HG03064 (cell line): Measurements from ENCODE around the gene C1QTNF9B.

Experiments used
- ATAC-seq: cut with Tn5 transposase; IDR thresholded peaks from one replicate; pipeline ENCODE4 v1.9.1; 2021; ENCODE audit warnings: low read depth; ENCODE audit not compliant: unreplicated experiment

The C1QTNF9B gene

DNA sequence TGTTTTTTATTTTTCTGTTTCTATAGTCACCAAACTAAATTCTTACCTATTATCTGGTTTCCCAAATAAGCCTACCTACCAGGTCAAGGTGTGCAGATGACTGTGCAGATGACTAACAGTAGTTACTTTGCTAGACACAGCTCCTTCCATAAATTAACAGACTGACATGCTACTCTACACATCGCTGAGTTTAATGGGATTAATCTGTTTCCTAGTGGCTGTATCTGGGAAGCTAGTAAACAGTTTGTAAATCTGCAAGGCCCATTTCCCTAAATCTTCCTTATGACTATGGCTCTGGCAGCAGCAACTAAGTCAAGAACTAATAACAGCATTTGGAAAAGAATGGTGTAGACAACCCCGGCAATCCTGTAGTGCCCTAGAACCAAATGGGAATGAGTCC lies 36.0 kb downstream of the C1QTNF9B start:
- no peak for ATAC-seq

DNA sequence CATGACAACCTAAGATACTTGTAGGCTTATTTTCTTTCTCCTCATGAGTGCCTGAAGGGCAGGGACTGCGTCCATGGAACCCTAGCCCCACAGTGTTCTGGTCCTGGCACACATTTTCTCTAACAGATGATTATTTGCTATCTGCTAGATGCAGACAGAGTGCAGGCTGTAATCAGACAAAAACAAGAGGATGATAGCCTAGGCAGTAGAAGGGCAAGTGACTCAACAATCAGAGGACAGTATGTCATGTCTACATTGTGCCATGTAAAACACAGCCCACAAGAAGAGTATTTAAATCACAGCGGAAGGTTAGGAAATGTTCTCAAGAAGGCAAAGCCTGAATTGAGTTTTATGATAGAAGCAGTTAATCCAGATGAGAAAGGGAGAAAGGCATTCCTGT lies 37.4 kb downstream of the C1QTNF9B start:
- ATAC-seq, result no peak

DNA sequence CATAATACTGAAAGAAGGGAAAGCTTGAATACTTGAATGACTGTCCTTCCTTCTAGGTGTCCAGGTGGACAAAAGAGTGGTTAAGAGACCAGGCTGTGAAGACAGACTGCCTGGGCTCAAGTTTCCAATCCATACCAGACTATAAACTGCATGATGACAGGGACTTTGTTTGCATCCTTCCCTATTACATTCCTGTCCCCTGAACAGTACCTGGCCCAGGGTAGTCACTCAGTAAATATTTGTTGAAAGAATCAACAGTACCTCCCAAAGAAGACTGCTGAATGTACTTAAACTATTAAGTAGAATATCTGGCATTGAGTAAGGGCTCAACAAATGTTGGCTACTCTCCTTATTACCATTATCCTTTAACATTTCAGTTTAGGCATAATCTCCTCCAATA lies 37.8 kb downstream of the C1QTNF9B start:
- no peak for ATAC-seq

DNA sequence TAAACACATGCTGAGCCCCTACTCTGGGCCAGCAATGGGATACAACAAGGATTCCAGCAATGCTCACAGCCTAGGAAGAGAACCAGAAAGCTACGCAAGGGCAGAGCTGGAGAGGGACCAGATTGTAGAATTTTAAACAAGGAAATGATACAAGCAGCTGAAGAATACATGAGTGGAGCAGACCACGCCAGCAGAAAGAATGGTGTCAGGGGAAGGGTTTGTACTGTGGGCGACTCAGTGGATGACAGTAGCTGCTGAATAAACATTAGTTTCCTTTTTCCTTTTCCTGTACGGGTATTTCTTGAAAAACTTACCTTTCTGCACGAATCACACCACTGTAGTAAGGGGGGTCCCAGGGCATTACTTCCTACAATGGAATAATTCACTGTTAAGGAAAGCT lies 38.8 kb downstream of the C1QTNF9B start:
- ATAC-seq, result no peak

DNA sequence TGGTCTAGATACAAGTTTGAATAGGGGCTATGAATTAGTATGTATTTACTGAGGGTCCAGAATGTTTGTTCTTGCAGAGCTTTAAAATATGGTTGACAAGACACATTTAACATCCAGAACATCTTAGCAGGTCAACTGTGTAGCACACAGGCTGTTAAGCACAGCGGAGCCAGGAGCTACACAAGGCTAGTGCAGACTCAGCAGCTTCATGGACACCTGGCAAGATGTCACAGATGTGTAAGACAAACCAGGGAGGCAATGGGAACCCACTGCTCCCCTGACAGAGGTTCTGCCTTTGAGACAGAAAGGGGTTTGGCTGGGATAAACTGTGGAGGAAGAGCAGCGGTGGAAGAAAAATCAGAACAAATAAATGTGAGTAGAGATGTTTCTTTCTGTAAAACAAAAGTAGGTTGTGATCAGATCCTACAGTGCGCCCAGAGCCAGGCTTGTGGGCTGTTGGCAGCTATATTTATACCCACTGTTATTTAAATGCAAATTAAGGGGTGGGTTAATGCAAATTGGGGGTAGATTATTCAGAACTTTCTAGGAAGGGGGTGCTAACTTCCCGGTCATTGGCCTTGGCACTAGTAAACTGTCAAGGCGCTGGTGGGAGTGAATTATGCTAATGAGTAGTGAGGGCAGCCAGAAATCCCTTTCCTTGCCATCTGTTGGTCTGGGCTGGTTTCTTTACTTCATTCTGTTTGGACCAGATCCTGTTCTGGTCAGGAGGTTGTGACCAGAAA lies 41.1 kb downstream of the C1QTNF9B start:
- ATAC-seq, result no peak

DNA sequence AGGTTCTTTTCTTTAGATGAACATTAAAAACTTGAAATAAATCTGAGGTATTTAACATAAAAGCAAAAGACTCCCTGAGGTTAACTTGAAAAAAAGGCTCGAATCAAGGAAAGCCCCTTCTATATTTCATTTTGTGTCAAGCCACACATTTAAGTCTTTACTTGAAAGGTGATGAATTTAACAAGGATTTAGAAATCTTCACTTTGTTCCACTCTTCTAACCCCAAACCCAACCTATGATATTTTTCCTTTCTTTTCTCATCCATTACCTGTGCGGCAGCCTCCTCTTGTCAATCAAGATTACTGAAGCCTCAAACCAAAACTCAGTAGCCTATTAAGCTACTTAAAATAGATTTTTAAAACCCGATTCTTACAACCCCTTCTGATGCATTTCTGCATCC lies 41.9 kb downstream of the C1QTNF9B start:
- ATAC-seq, result no peak

DNA sequence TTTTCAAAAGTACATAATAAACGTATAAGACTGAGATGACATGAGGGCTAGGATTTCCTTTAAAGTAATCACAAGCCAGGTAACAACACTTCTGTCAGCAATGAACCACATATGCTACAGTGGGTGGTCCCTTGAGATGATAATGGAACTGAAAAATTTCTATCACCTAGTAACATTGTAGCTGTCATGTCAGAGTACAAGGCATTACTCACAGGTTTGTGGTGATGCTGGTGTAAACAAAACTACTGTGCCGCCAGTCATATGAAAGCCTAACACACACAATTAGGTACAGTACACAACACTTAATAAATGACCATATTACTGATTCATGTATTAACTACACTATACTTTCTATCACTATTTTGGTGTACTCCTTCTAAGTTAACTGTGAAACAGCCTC lies 45.0 kb downstream of the C1QTNF9B start:
- peak; percentile 55 for ATAC-seq

DNA sequence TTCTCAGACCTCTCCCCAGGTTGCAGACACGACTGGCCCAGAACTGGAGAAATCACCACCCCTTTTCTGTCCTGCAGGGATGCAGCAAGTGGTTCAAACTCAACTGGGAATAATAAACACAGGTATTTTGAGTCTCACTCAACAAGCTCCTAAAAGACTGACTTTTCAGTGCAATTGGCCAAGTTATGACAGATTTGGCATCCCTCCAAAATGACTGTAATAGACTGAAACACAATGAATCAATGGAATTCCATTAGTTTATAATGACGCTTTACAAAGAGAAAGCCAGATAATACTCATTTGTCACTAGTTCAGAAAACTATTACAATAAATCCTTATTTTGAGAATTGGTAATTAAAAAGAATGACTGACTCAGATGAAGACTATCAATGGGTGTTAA lies 46.2 kb downstream of the C1QTNF9B start:
- ATAC-seq, result no peak

DNA sequence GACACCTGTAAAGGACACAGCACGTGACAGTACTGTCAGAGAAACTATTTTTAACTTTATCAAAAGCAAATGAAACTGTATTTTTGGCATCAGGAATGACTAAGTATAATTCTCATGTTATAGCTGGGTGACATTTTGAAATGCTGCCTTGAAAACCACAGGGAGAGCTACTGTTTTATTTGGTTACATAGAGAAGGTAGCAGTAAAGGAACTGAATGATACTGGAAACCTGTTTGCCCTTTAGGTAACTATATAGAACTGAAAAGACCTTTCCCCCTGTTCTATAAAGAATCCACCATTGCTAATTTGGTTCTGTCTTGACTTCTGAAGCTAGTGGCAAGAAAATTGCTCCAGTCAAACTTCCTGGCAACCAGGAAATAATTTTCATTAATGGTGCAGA lies 47.2 kb downstream of the C1QTNF9B start:
- ATAC-seq, result no peak

DNA sequence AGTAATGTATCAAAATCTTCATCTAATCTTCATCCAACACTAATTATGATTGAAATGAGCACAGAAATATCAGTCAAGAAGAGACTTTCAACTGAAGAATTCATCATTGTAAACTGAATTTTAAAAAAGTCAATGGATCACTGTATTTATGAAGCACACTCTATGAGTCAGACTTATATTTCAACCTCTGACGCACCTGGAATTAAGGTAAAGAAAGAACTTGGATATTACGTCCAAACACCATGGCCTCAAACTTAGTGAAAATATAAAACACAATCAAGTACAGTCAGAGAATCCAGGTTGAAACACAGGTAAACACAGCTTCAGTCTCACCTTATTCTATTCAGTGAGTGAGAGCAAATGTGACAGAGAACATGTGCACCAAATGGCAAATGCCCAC lies 47.6 kb downstream of the C1QTNF9B start:
- ATAC-seq, result no peak

DNA sequence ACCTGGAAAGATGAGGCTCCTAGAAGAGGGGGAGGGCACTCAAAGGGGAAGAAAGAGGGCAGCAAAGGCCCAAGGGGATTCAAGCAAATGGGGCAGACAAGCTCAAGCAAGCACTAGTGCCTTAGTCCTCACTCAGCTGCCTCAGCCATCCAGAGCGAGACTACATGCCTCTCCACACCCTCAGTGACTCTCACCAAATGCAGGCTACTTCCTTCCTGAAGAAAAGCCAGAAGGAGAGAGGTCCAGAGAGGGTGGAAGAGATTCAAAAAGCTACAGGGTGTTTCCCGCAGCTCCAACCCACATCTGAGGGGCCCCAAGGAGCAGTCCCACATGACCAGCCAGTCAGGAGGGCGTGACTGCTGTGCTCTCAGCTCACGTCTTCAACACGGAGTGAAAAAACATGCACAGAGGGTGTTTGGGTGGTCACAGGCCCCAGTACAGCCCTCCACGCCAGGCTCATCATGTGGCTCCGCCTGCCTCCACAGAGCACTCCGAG lies 48.6 kb downstream of the C1QTNF9B start:
- ATAC-seq, result no peak

DNA sequence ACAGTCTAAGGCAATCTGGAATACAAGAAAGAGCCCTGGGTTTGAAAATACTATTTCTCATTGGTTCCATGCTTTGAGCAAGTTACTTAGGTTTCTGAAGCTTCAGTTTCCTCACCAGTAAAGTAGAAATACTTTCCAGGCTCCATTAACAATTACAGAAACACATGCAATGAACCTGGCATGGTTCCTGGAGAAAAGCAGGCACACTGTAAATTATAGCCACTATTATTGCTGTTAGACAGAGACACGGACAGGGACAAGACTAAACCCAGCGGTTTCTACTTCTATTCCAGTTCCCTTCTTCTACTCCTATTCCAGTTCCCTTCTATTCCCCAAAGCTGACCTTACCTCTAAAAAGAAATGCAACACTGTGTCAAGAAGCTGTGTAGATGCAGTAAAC lies 49.3 kb downstream of the C1QTNF9B start:
- no peak for ATAC-seq

DNA sequence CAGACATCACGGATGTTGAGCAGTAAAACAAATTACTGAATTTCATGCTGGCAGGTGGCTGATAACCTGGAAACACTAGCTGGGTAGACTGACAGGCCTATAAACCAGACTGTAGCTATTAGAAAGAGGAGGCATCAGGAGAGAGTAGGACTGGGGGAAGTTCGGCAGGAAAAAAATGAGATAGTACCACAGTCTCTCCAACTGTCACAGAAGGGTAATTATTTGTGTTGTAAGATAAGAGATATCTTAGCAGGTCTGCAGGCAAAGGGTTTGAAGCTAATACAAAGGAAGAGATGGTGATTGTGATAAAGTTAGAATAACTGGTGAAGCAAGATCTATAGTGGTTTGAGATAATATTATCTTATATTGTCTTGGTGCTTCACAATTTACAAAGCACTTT lies 49.8 kb downstream of the C1QTNF9B start:
- no peak for ATAC-seq

DNA sequence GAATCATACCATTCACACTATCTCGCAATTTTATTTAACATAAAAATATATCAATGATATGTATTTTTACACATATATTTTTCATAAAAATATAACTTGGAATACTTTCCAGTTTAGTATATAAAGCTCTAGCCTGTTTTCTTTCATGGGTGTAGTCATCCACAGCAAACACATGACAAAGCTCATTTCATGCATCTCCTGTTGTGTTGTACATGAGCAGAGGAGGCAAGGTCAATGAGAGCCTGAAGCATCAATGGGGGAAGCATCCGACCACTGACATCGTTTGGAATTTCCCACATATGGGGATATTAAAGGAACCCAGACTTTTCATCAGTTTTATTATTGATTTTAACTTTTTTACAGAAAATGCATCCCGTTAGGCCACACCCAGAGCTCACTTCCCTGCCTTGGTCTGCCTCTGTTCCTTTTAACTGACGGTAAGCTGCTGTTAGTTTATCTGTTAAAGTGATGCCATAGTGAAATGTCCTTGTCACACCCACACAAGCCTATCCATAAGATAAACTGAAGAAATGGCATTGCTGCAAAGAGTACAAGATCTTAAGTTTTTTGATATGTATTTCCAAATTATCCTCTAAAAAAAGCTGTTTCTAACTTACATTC lies 52.1 kb downstream of the C1QTNF9B start:
- peak; percentile 34 for ATAC-seq

DNA sequence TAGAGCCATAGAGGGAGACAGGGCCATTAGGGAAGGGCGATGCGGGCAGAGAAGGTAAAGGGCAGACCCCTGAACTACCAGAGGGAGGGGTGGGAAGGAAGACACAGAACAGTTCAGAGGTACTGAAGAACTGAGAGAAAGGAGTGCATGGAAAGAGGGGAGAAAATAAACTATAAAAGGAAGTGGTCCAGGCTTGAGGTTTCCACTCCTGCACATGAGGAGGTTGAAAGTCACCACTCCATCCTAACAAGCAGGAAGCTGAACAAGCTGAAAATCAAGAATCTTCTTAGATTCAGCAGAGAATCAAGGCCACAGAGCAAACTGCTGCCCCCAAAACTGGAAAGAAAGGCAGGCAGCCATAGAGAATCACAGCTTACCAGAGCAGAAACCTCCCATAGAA lies 53.2 kb downstream of the C1QTNF9B start:
- ATAC-seq, result no peak

DNA sequence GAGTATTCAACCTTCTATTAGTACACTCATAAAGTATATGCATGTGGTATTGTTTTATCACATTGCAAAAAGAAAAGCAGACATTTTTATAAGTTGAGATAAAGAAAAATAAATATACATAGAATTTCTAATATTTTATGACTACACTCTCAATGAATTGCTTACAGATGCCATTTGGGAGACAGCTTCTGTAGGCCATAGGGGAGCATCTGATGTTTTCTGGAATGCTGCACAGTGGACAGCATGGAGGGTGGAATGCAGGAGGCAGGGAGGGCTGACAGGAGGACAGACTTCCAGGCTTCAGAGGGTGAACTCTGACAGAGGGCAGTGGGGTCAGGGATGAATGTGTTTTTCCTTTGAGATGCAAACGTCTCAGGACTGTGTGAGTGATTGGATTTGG lies 53.9 kb downstream of the C1QTNF9B start:
- ATAC-seq, result no peak

DNA sequence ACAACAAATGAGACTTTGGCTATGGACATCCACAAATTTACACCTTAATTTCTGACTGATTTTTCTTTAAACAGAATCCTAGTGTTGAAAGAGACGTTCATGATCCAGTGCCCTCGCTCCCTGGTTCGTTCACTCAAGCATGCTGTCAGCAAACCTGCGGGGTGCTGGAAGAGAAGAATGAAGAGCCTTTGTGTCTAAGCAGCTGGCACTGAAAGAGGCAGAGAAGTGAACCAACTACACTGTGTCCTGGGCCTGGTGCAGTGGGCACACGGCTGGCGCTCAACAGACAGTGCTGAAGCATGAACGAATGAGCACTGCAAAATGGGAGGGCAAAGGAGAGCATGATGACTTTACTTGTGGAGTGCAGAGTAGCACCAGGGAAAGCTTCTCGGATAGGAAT lies 54.9 kb downstream of the C1QTNF9B start:
- no peak for ATAC-seq
